ENCODE results near the gene EFCAB6. TPM values are rescaled to one million over a fixed set of nuclear protein-coding genes. Genes with fewer than 3 reads are reported as not detected.

EFCAB6 gene
- total and polyA plus RNA-seq, 2 donors (not counting 3 experiments of a cell fraction or from before 2014, with no cell fraction given): 0.07 to 0.31 TPM

DNA sequence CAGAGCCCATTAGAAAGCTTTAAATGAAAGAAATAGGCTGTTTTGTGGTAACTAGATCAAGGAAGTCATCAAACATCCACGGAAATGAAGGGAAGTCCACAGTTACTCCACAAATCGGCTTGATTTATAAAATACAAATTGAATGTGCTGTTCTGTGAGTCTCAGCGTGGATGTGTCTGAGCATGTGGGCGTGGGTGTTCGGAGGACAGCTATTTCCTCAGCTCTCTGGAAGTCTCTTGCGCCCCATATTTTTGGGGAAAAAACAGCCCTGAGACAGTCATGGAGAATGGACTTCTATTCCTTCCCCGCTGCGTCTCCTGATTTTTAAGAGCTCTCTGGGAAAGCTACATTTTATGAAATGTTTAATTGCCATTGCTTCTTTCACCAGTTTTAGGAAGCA, 144.4 kb downstream of the EFCAB6 start:
- Histone ChIP-seq H3K9me3 (replicated peaks; ENCODE audit: control insufficient read depth, insufficient read depth, low read length) (no peaks in the 10 kb centered on the region), H3K27ac (ENCODE audit: insufficient read depth, low read depth, low read length) (no peak overlapping the region), H3K4me2 (ENCODE audit: insufficient read depth, low read length) (no peak overlapping the region), H3K4me1 (ENCODE audit: control insufficient read depth, extremely low read depth, insufficient read depth, low read length) (no peaks in the 10 kb centered on the region), H2AFZ (ENCODE audit: low read depth, low read length) (no peak overlapping the region), H3K79me2 (ENCODE audit: control insufficient read depth, insufficient read depth, low read length) (no peaks in the 10 kb centered on the region), H3K4me3 (replicated peaks in 1 of 3; ENCODE audit: insufficient read depth in 1 of 3, low read depth in 1 of 3, low read length in 3 of 3) (no peak overlapping the region), H3K9ac (replicated peaks; ENCODE audit: extremely low read depth, insufficient read depth, low read length) (no peak overlapping the region), H3K9me1 (replicated peaks; ENCODE audit: control insufficient read depth, extremely low read depth, insufficient read depth, low read length) (no peaks in the 10 kb centered on the region), H3K36me3 (ENCODE audit: control insufficient read depth in 2 of 2, extremely low read depth in 1 of 2, insufficient read depth in 2 of 2, low read length in 2 of 2) (no peaks in the 10 kb centered on the region), H3K27me3 (ENCODE audit: control insufficient read depth in 2 of 2, insufficient read depth in 2 of 2, low read length in 2 of 2) (no peaks in the 10 kb centered on the region), H4K20me1 (replicated peaks; ENCODE audit: control insufficient read depth, extremely low read depth, insufficient read depth, low read length) (no peaks in the 10 kb centered on the region)
- POLR2A ChIA-PET: no interaction called here
- BruUV-seq (replicated peaks): no TSS peak
- intact Hi-C loops (cut with micrococcal nuclease): no loop called here
- DNase-seq (ENCODE audit: low read depth, low spot score) (no peak), FAIRE-seq (no peak)
- CTCF ChIA-PET: interaction anchor here (0.6 kb wide), 1 partner anchor 82 kb away, joined by 4 read pairs; no protein-coding TSS in a partner anchor
- TF ChIP-seq, protein P1, sequence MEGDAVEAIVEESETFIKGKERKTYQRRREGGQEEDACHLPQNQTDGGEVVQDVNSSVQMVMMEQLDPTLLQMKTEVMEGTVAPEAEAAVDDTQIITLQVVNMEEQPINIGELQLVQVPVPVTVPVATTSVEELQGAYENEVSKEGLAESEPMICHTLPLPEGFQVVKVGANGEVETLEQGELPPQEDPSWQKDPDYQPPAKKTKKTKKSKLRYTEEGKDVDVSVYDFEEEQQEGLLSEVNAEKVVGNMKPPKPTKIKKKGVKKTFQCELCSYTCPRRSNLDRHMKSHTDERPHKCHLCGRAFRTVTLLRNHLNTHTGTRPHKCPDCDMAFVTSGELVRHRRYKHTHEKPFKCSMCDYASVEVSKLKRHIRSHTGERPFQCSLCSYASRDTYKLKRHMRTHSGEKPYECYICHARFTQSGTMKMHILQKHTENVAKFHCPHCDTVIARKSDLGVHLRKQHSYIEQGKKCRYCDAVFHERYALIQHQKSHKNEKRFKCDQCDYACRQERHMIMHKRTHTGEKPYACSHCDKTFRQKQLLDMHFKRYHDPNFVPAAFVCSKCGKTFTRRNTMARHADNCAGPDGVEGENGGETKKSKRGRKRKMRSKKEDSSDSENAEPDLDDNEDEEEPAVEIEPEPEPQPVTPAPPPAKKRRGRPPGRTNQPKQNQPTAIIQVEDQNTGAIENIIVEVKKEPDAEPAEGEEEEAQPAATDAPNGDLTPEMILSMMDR (IDR thresholded peaks at IDR 0.05; ENCODE audit: extremely low read depth in 1 of 2, insufficient read depth in 1 of 2, low read depth in 1 of 2, low read length in 2 of 2): no peak
- TF ChIP-seq MYC (IDR thresholded peaks at IDR 0.05; ENCODE audit: low read depth, low read length) (no peak), FOS (IDR thresholded peaks at IDR 0.05; ENCODE audit: borderline replicate concordance, insufficient read depth, low read length) (no peak), POLR2A (IDR thresholded peaks at IDR 0.05; ENCODE audit: low read depth, low read length) (no peak), POLR2AphosphoS5 (IDR thresholded peaks at IDR 0.05; ENCODE audit: insufficient read depth, low read depth, low read length) (no peak)
- TF ChIP-seq, protein P2, sequence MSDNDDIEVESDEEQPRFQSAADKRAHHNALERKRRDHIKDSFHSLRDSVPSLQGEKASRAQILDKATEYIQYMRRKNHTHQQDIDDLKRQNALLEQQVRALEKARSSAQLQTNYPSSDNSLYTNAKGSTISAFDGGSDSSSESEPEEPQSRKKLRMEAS (IDR thresholded peaks at IDR 0.05; ENCODE audit: insufficient read depth, insufficient read length): no peak
- dilution Hi-C loops (cut with MboI; ENCODE audit: extremely low pct_ligation_motif_present, low sequenced_read_pairs): no loop called here

DNA sequence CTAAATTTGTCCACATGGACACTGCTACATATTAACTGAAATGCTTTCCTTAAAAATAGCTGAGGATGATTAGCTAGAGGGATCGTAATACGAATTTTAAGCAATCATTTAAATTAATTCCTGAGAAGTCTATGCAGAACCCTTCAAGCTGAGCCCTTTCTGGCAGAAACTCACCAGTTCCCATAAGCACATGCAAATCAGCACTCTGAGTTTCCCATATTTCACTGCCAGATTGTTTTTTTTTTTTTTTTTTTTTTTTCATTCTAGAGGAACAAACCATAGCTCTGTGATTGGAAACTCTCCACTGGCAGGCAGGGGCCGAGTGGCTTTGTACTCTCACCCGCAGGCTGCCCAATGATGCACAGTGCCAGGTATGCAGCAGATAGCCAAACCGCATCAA, 145.6 kb downstream of the EFCAB6 start:
- no peak for TF ChIP-seq GATA2 (IDR thresholded peaks at IDR 0.05; ENCODE audit: insufficient read depth, insufficient read length, low read depth, low read length)
- no peak for TF ChIP-seq POLR2AphosphoS5 (IDR thresholded peaks at IDR 0.05; ENCODE audit: insufficient read depth, low read depth, low read length)
- TF ChIP-seq JUN (IDR thresholded peaks at IDR 0.05; ENCODE audit: borderline replicate concordance, insufficient read depth, insufficient read length, low read depth): no peak
- TF ChIP-seq EZH2 (IDR thresholded peaks at IDR 0.05; ENCODE audit: borderline replicate concordance, low read depth, low read length, severe bottlenecking): no peak
- TF ChIP-seq FOS (IDR thresholded peaks at IDR 0.05; ENCODE audit: borderline replicate concordance, insufficient read depth, low read length): no peak
- TF ChIP-seq, protein P2 (IDR thresholded peaks at IDR 0.05; ENCODE audit: insufficient read depth, insufficient read length): no peak
- TF ChIP-seq, protein P1 (IDR thresholded peaks at IDR 0.05; ENCODE audit: extremely low read depth in 1 of 2, insufficient read depth in 1 of 2, low read depth in 1 of 2, low read length in 2 of 2): no peak
- no peak for TF ChIP-seq MYC (IDR thresholded peaks at IDR 0.05; ENCODE audit: low read depth, low read length)
- TF ChIP-seq POLR2A (IDR thresholded peaks at IDR 0.05; ENCODE audit: low read depth, low read length): no peak
- no peaks in the 10 kb centered on the region for H3K4me1 ChIP-seq (ENCODE audit: control insufficient read depth, extremely low read depth, insufficient read depth, low read length)
- dilution Hi-C loops (cut with MboI; ENCODE audit: extremely low pct_ligation_motif_present, low sequenced_read_pairs): no loop called here
- no peak overlapping the region for H3K4me2 ChIP-seq (ENCODE audit: insufficient read depth, low read length)
- no peak overlapping the region for H3K9ac ChIP-seq (replicated peaks; ENCODE audit: extremely low read depth, insufficient read depth, low read length)
- H3K9me1 ChIP-seq (replicated peaks; ENCODE audit: control insufficient read depth, extremely low read depth, insufficient read depth, low read length): no peaks in the 10 kb centered on the region
- no peak overlapping the region for H3K27ac ChIP-seq (ENCODE audit: insufficient read depth, low read depth, low read length)
- H3K9me3 ChIP-seq (replicated peaks; ENCODE audit: control insufficient read depth, insufficient read depth, low read length): no peaks in the 10 kb centered on the region
- CTCF ChIA-PET: interaction anchor here (0.8 kb wide), 1 partner anchor 45 kb away, joined by 3 read pairs; no protein-coding TSS in a partner anchor
- no peak for FAIRE-seq
- no peak overlapping the region for H2AFZ ChIP-seq (ENCODE audit: low read depth, low read length)
- no TSS peak for BruUV-seq (replicated peaks)
- H3K27me3 ChIP-seq (ENCODE audit: control insufficient read depth in 2 of 2, insufficient read depth in 2 of 2, low read length in 2 of 2): no peaks in the 10 kb centered on the region
- intact Hi-C loops (cut with micrococcal nuclease): no loop called here
- H4K20me1 ChIP-seq (replicated peaks; ENCODE audit: control insufficient read depth, extremely low read depth, insufficient read depth, low read length): no peaks in the 10 kb centered on the region
- no peaks in the 10 kb centered on the region for H3K36me3 ChIP-seq (ENCODE audit: control insufficient read depth in 2 of 2, extremely low read depth in 1 of 2, insufficient read depth in 2 of 2, low read length in 2 of 2)
- no peaks in the 10 kb centered on the region for H3K79me2 ChIP-seq (ENCODE audit: control insufficient read depth, insufficient read depth, low read length)
- no peak overlapping the region for H3K4me3 ChIP-seq (replicated peaks in 1 of 3; ENCODE audit: insufficient read depth in 1 of 3, low read depth in 1 of 3, low read length in 3 of 3)
- POLR2A ChIA-PET: no interaction called here
- DNase-seq (ENCODE audit: low read depth, low spot score): no peak

All from endothelial cell of umbilical vein (primary cell).